ENCODE data around the gene ZFYVE21.

- no peak for TF ChIP-seq CTCF (IDR thresholded peaks at IDR 0.05)
- no peak for TF ChIP-seq POLR2AphosphoS5 (IDR thresholded peaks at IDR 0.05)
- no peak for TF ChIP-seq POLR2A (IDR thresholded peaks at IDR 0.05; ENCODE audit: low read depth)
Measured at GRCh38 chr14:103699261-103699661, 16.3 kb upstream of the ZFYVE21 start.
